ENCODE data around the gene PDIA2.

The PDIA2 gene

GRCh38 chr16:284204-285120, 1.5 kb downstream of the PDIA2 start:
- Histone ChIP-seq H3K27me3 (ENCODE audit: insufficient read depth, low read depth) (peaks cover 15% of the 10 kb centered on the region; the same call in 1 of the 2 replicates), H3K9ac (no peak overlapping the region), H2AFZ (ENCODE audit: low read depth) (no peak overlapping the region), H4K20me1 (ENCODE audit: insufficient read depth) (no peaks in the 10 kb centered on the region), H3K4me3 (IDR thresholded peaks at IDR 0.05; ENCODE audit: insufficient read depth, low read depth, low read length) (no peak overlapping the region), H3K36me3 (ENCODE audit: insufficient read depth) (no peaks in the 10 kb centered on the region; the same call in 1 of the 2 replicates), H3K4me2 (no peak overlapping the region), H3K27ac (no peak overlapping the region), H3K79me2 (ENCODE audit: insufficient read depth, low read depth) (no peaks in the 10 kb centered on the region), H3K4me1 (ENCODE audit: low read depth, poor library complexity, severe bottlenecking) (peaks cover under 1% of the 10 kb centered on the region)
- no peak for TF ChIP-seq CTCF (conservative IDR thresholded peaks at IDR 0.05; ENCODE audit: low read depth, low read length)

GRCh38 chr16:285146-286055, 2.4 kb downstream of the PDIA2 start:
- no peaks in the 10 kb centered on the region; the same call in 1 of the 2 replicates for H3K36me3 ChIP-seq (ENCODE audit: insufficient read depth)
- H3K79me2 ChIP-seq (ENCODE audit: insufficient read depth, low read depth) = no peaks in the 10 kb centered on the region
- H3K27ac ChIP-seq = no peak overlapping the region
- no peak overlapping the region for H3K4me2 ChIP-seq
- H3K4me3 ChIP-seq (IDR thresholded peaks at IDR 0.05; ENCODE audit: insufficient read depth, low read depth, low read length) = no peak overlapping the region
- no peak for TF ChIP-seq CTCF (conservative IDR thresholded peaks at IDR 0.05; ENCODE audit: low read depth, low read length)
- H4K20me1 ChIP-seq (ENCODE audit: insufficient read depth) = no peaks in the 10 kb centered on the region
- H3K27me3 ChIP-seq (ENCODE audit: insufficient read depth, low read depth) = peaks cover 15% of the 10 kb centered on the region; the same call in 1 of the 2 replicates
- no peak overlapping the region for H3K9ac ChIP-seq
- no peaks in the 10 kb centered on the region for H3K4me1 ChIP-seq (ENCODE audit: low read depth, poor library complexity, severe bottlenecking)
- H2AFZ ChIP-seq (ENCODE audit: low read depth) = no peak overlapping the region

- Histone ChIP-seq H3K79me2 (ENCODE audit: insufficient read depth, low read depth) (no peaks in the 10 kb centered on the region), H3K27ac (no peak overlapping the region), H2AFZ (ENCODE audit: low read depth) (no peak overlapping the region), H3K27me3 (ENCODE audit: insufficient read depth, low read depth) (peaks cover 8% of the 10 kb centered on the region; the same call in 1 of the 2 replicates), H4K20me1 (ENCODE audit: insufficient read depth) (no peaks in the 10 kb centered on the region), H3K9ac (no peak overlapping the region), H3K4me1 (ENCODE audit: low read depth, poor library complexity, severe bottlenecking) (no peaks in the 10 kb centered on the region), H3K36me3 (ENCODE audit: insufficient read depth) (no peaks in the 10 kb centered on the region; the same call in 1 of the 2 replicates), H3K4me3 (IDR thresholded peaks at IDR 0.05; ENCODE audit: insufficient read depth, low read depth, low read length) (no peak overlapping the region), H3K4me2 (no peak overlapping the region)
- no peak for TF ChIP-seq CTCF (conservative IDR thresholded peaks at IDR 0.05; ENCODE audit: low read depth, low read length)
Observed at GRCh38 chr16:286491-287297, 3.7 kb downstream of the PDIA2 start.

GRCh38 chr16:287298-287811, 4.4 kb downstream of the PDIA2 start:
- Histone ChIP-seq H3K9ac (no peak overlapping the region), H3K36me3 (ENCODE audit: insufficient read depth) (no peaks in the 10 kb centered on the region; the same call in 1 of the 2 replicates), H3K27ac (no peak overlapping the region), H3K4me2 (no peak overlapping the region), H3K4me3 (IDR thresholded peaks at IDR 0.05; ENCODE audit: insufficient read depth, low read depth, low read length) (no peak overlapping the region), H3K4me1 (ENCODE audit: low read depth, poor library complexity, severe bottlenecking) (no peaks in the 10 kb centered on the region), H2AFZ (ENCODE audit: low read depth) (no peak overlapping the region), H3K79me2 (ENCODE audit: insufficient read depth, low read depth) (no peaks in the 10 kb centered on the region), H3K27me3 (ENCODE audit: insufficient read depth, low read depth) (peaks cover 2% of the 10 kb centered on the region; the same call in 1 of the 2 replicates), H4K20me1 (ENCODE audit: insufficient read depth) (no peaks in the 10 kb centered on the region)
- peak; percentile 24; the same call in 1 of the 2 replicates for TF ChIP-seq CTCF (conservative IDR thresholded peaks at IDR 0.05; ENCODE audit: low read depth, low read length)

All from KMS-11 (cell line).